ENCODE results near the gene SNRPB. TPM values are rescaled to one million over a fixed set of nuclear protein-coding genes. Genes with fewer than 3 reads are reported as not detected.

SNRPB gene
- polyA plus RNA-seq, 5 donors = 103 to 158 (median 110) TPM

DNA sequence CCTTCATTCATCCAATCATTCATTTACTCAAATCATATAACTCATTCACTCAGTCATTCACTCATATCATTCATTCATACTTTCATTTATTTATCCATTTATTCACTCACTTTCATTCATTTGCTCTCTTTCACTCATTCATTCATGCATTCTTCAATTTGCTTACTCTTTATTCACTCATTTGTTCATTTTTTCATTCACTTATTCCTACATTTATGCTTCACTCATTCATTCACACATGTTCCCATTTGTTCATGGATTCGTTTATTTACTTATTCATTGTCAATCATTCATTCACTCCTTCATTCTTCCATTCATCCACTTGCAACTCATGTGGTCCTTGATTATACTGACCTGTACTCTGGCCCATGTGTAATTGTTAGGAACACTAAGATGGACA lies 39.4 kb downstream of the SNRPB start:
- no peak for DNase-seq

DNA sequence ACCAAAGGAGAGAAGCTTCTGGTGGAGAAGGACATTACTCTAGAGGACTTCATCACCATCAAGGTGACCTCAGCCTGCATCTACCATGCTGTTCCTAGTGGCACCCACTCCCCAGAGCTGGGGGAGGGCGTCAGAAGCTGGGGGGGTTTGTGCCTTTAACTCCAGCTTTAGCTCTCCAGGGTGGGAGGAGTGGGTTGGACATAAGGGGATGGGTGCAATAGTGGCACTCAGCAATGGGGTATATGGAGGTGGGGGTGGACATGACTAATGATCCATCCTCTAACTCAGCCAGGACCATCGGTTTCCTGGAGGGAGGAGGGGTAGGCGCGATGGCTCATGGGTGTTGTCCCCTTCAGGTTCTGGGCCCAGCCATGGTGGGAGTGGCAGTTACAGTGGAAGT lies 40.1 kb downstream of the SNRPB start:
- no peak for DNase-seq

DNA sequence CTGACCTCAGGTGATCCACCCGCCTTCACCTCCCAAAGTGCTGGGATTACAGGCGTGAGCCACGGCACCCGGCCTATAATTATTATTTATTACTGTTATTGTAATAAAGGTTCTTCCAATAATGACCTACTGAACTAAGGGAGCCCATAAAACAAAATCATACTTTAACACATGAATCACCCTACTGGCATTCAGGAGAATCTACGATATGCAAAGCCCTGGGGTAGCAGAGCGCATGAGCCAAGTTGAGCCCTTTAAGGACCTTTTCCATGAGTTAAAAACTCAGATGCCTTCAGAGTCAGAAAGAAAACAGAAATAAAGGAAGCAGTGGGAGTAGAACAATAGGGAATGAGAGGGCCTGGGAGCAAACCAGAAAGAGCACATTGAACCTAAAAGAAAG lies 41.5 kb downstream of the SNRPB start:
- no peak for DNase-seq

- DNase-seq = no peak
Measured at GRCh38 chr20:2421247-2421646, 49.3 kb downstream of the SNRPB start.

- no peak for DNase-seq
Measured at GRCh38 chr20:2420510-2420909, 50.1 kb downstream of the SNRPB start.

GRCh38 chr20:2418388-2418787 lies 52.2 kb downstream of the SNRPB start:
- no peak for DNase-seq

- no peak for DNase-seq
Measured at GRCh38 chr20:2417213-2417541, 53.4 kb downstream of the SNRPB start.

GRCh38 chr20:2416541-2417212 lies 53.9 kb downstream of the SNRPB start:
- DNase-seq = no peak

Other genes starting within 250 kb of the SNRPB start
- gene TGM3, start 174.8 kb downstream of the SNRPB start, polyA plus RNA-seq (ENCODE audit: insufficient read depth in 1 of 5, insufficient read length in 5 of 5, low replicate concordance in 1 of 5) = under 1 TPM in 4 of 5 donors, not detected in 1; 0.12 to 0.28 (median 0.23) TPM
- not detected for gene TGM6, start 89.9 kb downstream of the SNRPB start, polyA plus RNA-seq (ENCODE audit: insufficient read depth in 1 of 5, insufficient read length in 5 of 5, low replicate concordance in 1 of 5)
- gene ZNF343, start 38.1 kb upstream of the SNRPB start, polyA plus RNA-seq (ENCODE audit: insufficient read depth in 1 of 5, insufficient read length in 5 of 5, low replicate concordance in 1 of 5) = 10 to 100 TPM; 13.1 to 17.5 (median 15.9) TPM
- gene TMC2, start 65.8 kb upstream of the SNRPB start, polyA plus RNA-seq (ENCODE audit: insufficient read depth in 1 of 5, insufficient read length in 5 of 5, low replicate concordance in 1 of 5) = under 1 TPM; 0.09 to 0.35 (median 0.27) TPM
- 100 to 1,000 TPM; 202 to 234 (median 211) TPM for gene NOP56, start 181.8 kb upstream of the SNRPB start, polyA plus RNA-seq (ENCODE audit: insufficient read depth in 1 of 5, insufficient read length in 5 of 5, low replicate concordance in 1 of 5)
- 100 to 1,000 TPM; 103 to 131 (median 118) TPM for gene IDH3B, start 193.4 kb upstream of the SNRPB start, polyA plus RNA-seq (ENCODE audit: insufficient read depth in 1 of 5, insufficient read length in 5 of 5, low replicate concordance in 1 of 5)
- gene EBF4, start 222.0 kb upstream of the SNRPB start, polyA plus RNA-seq (ENCODE audit: insufficient read depth in 1 of 5, insufficient read length in 5 of 5, low replicate concordance in 1 of 5) = 10 to 100 TPM; 32.9 to 49.6 (median 42.2) TPM

Data from right lung (tissue), 5 donors.